Lung (tissue), 12 donors: ENCODE measurements around the gene KHDRBS1. TPM values are rescaled to one million over a fixed set of nuclear protein-coding genes. Genes with fewer than 3 reads are reported as not detected.
"Not testable (repeated sequence)": the region's sequence is repeated elsewhere in the genome, so short reads cannot be mapped to it uniquely, and the experiment has no call there.

ENCODE experiments used
- ATAC-seq: fragments of 200-7000 bp; cut with Tn5 transposase; one replicate; pipeline ENCODE4 v1.9.1; 2020; ENCODE audit warnings: moderate number of reproducible peaks; ENCODE audit not compliant: insufficient read depth, low FRiP score
- DNase-seq, 3 donors: peaks; one replicate each; pipeline ENCODE4 v3.0.0-alpha.2; 2013 to 2017
- H3K27ac ChIP-seq, 2 donors: one replicate each; pipeline ENCODE4 v1.5.1; 2013; ENCODE audit warnings: mild to moderate bottlenecking in 2 of 2, moderate library complexity in 2 of 2, control low read depth in 1 of 2, inconsistent platforms in 1 of 2, low read depth in 1 of 2, low read length in 1 of 2
- H3K27me3 ChIP-seq, 3 donors: one replicate each; pipeline ENCODE4 v1.5.1; 2013; ENCODE audit warnings: low read length in 2 of 3; ENCODE audit not compliant: control insufficient read depth in 3 of 3, insufficient read depth in 3 of 3
- H3K36me3 ChIP-seq, 4 donors: one replicate each; pipeline ENCODE4 v1.5.1; 2013; ENCODE audit warnings: low read length in 4 of 4, mild to moderate bottlenecking in 1 of 4, moderate library complexity in 1 of 4; ENCODE audit not compliant: control insufficient read depth in 4 of 4, insufficient read depth in 4 of 4
- H3K4me1 ChIP-seq, 5 donors: one replicate each; pipeline ENCODE4 v1.5.1; 2013; ENCODE audit warnings: low read length in 5 of 5, mild to moderate bottlenecking in 2 of 5, moderate library complexity in 1 of 5; ENCODE audit not compliant: control insufficient read depth in 5 of 5, insufficient read depth in 5 of 5
- H3K4me3 ChIP-seq: one replicate; pipeline ENCODE4 v1.5.1; 2013; ENCODE audit warnings: mild to moderate bottlenecking, control low read depth, moderate library complexity
- H3K9ac ChIP-seq, 2 donors: one replicate each; pipeline ENCODE4 v1.5.1; 2013; ENCODE audit warnings: low read length in 2 of 2, control low read depth in 1 of 2; ENCODE audit not compliant: insufficient read depth in 1 of 2
- H3K9me3 ChIP-seq, 4 donors: one replicate each; pipeline ENCODE4 v1.5.1; 2013; ENCODE audit warnings: low read length in 3 of 4, mild to moderate bottlenecking in 1 of 4, moderate library complexity in 1 of 4; ENCODE audit not compliant: control insufficient read depth in 4 of 4, insufficient read depth in 3 of 4
- CTCF ChIP-seq: IDR thresholded peaks from 2 replicates; pipeline ENCODE4 v1.5.1; 2012; ENCODE audit warnings: mild to moderate bottlenecking; ENCODE audit errors: control extremely low read depth, extremely low read depth
- WGBS, 2 donors: extraction: QIAGEN DNeasy Blood & Tissue Kit; methylation state at CpG; one replicate each; pipeline ENCODE4 v1.1.7; 2013; 5-methylcytosine and 5-hydroxymethylcytosine counted together
- polyA plus RNA-seq, 2 donors: library from polyadenylated mRNA; stranded (reverse); fragments of 200-250 nt; gene quantifications; one replicate each; pipeline ENCODE4 v1.2.1, GENCODE V29; 2013
- total RNA-seq, 2 donors: library from RNA; depleted of rRNA in 1 of 2; stranded (reverse); fragments of >200 nt in 1 of 2; gene quantifications; one replicate each; pipeline ENCODE4 v1.2.1, GENCODE V29; 2014 to 2021
- donor health status: control.
- donor health status: control.
- donor health status: Bipolar disorder and iron deficiency.
- donor health status: healthy.
- donor health status: DM: yes; HTN: yes; CAD: no.

KHDRBS1 gene
- total and polyA plus RNA-seq, 4 donors, result 51.7 to 138 (median 82.2) TPM

- no peaks in the 10 kb centered on the region for H3K9me3 ChIP-seq
- no peak overlapping the region for H3K4me3 ChIP-seq
- ATAC-seq (no peak), DNase-seq (no peak)
- no peak overlapping the region for H3K9ac ChIP-seq
- 95 to 100% methylated on average over 1 of the region's 1 CpG for WGBS, 2 donors
- H3K36me3 ChIP-seq, result peaks cover 33 to 80% (median 40%) of the 10 kb centered on the region in 4 donors
- TF ChIP-seq CTCF, result no peak
- no peaks in the 10 kb centered on the region for H3K4me1 ChIP-seq
- H3K27ac ChIP-seq, result no peak overlapping the region
- H3K27me3 ChIP-seq, result no peaks in the 10 kb centered on the region
These were observed 42.9 kb downstream of the KHDRBS1 start for GRCh38 chr1:32056598-32056997.

GRCh38 chr1:32060914-32061313 lies 47.2 kb downstream of the KHDRBS1 start:
- Histone ChIP-seq H3K27me3 (no peaks in the 10 kb centered on the region), H3K9me3 (no peaks in the 10 kb centered on the region), H3K36me3 (peaks cover 18 to 52% (median 27%) of the 10 kb centered on the region in 4 donors), H3K9ac (no peak overlapping the region), H3K27ac (no peak overlapping the region), H3K4me1 (peaks cover 0 to 16% (median 6%) of the 10 kb centered on the region in 5 donors), H3K4me3 (no peak overlapping the region)
- ATAC-seq (no peak), DNase-seq (no peak)
- TF ChIP-seq CTCF, result no peak

GRCh38 chr1:32062867-32063230 lies 49.2 kb downstream of the KHDRBS1 start:
- H3K9ac ChIP-seq, result peak overlapping the region; percentile 59 to 73
- H3K9me3 ChIP-seq, result no peaks in the 10 kb centered on the region
- no peaks in the 10 kb centered on the region for H3K27me3 ChIP-seq
- WGBS, 2 donors, result 66 to 77% methylated on average over 4 of the region's 4 CpGs
- H3K36me3 ChIP-seq, result peaks cover 8 to 39% (median 20%) of the 10 kb centered on the region in 4 donors
- H3K27ac ChIP-seq, result peak overlapping the region in 1 of 2 donors; percentile 74
- no peak overlapping the region for H3K4me3 ChIP-seq
- DNase-seq (no peak), ATAC-seq (no peak)
- no peak for TF ChIP-seq CTCF
- peaks cover 4 to 22% (median 6%) of the 10 kb centered on the region in 5 donors for H3K4me1 ChIP-seq

GRCh38 chr1:32063261-32063681 lies 49.6 kb downstream of the KHDRBS1 start:
- Histone ChIP-seq H3K27me3 (no peaks in the 10 kb centered on the region), H3K27ac (peak overlapping the region in 1 of 2 donors; percentile 30), H3K4me1 (peaks cover 4 to 22% (median 6%) of the 10 kb centered on the region in 5 donors), H3K4me3 (no peak overlapping the region), H3K9me3 (no peaks in the 10 kb centered on the region), H3K9ac (peak overlapping the region in 1 of 2 donors; percentile 73), H3K36me3 (peaks cover 8 to 35% (median 19%) of the 10 kb centered on the region in 4 donors)
- DNase-seq (peak; percentile 32 to 80 (median 78)), ATAC-seq (no peak)
- WGBS, 2 donors, result 26 to 38% methylated on average over 1 of the region's 1 CpG
- TF ChIP-seq CTCF, result peak; percentile 59

DNA sequence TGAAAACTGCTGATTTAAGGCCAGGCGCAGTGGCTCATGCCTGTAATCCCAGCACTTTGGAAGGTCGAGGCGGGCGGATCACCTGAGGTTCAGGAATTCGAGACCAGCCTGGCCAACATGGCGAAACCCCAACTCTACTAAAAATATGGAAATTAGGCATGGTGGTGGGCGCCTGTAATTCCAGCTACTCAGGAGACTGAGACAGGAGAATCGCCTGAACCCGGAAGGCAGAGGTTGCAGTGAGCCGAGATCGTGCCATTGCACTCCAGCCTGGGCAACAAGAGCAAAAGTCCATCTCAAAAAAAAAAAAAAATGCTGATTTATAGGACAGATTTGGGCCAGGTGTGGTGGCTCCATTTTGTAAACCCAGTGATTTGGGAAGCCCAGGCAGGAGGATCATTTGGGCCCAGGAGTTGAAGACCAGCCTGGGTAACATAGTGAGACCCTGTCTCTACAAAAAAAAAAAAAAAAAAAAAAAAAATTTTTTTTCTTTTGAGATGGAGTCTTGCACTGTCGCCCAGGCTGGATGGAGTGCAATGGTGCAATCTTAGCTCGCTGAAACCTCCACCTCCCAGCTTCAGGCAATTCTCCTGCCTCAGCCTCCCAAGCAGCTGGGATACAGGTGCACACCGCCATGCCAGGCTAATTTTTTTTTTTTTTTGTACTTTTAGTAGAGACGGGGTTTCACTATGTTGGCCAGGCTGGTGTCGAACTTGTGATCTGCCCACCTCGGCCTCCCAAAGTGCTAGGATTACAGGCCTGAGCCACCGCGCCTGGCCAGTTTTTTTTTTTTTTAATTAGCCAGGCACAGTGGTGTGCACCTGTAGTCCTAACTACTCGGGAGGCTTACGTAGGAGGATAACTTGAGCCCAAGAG lies 52.2 kb downstream of the KHDRBS1 start:
- not testable (repeated sequence) for H3K9me3 ChIP-seq, H3K27me3 ChIP-seq, H3K4me3 ChIP-seq, ATAC-seq, H3K9ac ChIP-seq, DNase-seq
- peak overlapping the region in 1 of 2 donors; percentile 67 for H3K27ac ChIP-seq
- WGBS, 2 donors, result 58 to 62% methylated on average over 21 of the region's 21 CpGs
- H3K36me3 ChIP-seq, result peaks cover 0 to 12% (median 6%) of the 10 kb centered on the region in 4 donors
- H3K4me1 ChIP-seq, result peaks cover 4 to 22% (median 6%) of the 10 kb centered on the region in 5 donors
